ENCODE data around the gene PRDM4. TPM values are rescaled to one million over a fixed set of nuclear protein-coding genes. Genes with fewer than 3 reads are reported as not detected.

Gene PRDM4
- 25.5 and 26.9 TPM in 2 replicates for total RNA-seq

DNA sequence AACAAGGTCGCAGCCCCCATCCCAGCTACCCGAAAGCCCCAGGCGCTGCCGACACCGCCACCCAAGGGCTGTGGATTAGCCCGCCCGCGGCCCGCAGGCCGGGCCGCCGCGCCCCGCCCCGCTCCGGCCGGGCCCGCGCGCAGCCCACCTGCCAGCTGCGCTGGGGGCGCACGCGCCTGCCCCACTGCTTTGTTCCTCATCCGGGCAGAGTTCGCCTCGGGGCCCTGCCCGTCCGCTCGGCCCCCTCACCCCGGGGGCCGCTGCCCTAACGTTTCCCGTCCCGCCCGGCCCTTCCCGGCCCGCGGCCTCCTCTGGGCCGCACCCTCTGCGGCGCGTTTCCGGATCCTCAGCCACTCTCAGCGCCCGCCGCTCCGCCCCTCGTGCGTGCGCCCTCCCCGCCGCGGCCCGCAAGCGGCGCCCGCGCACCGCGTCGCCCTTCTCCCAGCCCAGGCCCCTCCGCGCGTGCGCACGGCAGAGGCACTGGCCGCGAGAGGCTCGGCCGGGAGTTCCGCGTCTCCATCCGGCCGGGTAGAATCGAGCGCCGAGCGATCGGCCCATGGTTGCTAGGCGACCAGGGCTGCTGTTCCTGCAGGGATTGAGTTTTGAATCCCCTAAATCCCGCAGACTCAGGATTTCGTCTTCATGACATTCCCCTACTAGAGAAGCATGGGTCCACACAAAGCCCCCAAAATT, at the start of gene PRDM4:
Gene PRDM4, minus strand, starts transcription at position 329 of the 693 bp plus-strand sequence. CDS start 622 bp downstream, outside the sequence.

DNA sequence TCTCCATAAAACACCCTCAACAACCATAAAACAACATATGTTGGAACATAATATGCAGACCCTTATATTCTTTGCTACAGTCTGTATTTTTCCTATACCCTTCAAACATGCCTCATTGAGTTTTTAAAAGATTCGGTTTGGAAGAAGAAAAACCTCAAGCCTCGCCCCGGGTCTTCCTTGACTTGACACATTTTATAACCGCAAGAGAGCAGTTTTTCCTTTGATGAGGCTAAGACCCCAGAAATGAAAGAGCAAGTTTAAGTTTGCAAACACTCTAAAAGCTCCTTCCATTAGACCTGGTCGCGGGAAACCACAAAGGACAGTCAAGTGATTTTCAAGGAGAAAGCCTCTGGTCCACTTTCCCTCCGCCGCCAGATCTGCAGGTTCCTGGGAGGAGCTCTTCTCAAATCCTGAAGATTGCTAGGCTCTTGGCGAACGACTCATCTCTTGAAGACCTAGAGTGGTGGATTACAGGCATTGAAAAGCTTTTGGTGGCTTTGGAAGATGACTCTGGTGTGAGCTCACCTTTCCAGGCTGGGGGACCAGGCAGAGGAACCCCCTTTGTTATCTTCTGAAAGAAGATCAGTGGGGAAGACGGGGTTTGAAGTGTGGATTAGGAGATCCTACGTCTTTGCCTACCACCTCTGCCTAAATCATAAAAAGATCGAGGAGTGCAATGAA, 13.6 kb upstream of the PRDM4 start, which contains the start of gene ASCL4:
Gene ASCL4, plus strand, starts transcription at position 356 of the 681 bp plus-strand sequence. CDS start 515 bp downstream, outside the sequence.

DNA sequence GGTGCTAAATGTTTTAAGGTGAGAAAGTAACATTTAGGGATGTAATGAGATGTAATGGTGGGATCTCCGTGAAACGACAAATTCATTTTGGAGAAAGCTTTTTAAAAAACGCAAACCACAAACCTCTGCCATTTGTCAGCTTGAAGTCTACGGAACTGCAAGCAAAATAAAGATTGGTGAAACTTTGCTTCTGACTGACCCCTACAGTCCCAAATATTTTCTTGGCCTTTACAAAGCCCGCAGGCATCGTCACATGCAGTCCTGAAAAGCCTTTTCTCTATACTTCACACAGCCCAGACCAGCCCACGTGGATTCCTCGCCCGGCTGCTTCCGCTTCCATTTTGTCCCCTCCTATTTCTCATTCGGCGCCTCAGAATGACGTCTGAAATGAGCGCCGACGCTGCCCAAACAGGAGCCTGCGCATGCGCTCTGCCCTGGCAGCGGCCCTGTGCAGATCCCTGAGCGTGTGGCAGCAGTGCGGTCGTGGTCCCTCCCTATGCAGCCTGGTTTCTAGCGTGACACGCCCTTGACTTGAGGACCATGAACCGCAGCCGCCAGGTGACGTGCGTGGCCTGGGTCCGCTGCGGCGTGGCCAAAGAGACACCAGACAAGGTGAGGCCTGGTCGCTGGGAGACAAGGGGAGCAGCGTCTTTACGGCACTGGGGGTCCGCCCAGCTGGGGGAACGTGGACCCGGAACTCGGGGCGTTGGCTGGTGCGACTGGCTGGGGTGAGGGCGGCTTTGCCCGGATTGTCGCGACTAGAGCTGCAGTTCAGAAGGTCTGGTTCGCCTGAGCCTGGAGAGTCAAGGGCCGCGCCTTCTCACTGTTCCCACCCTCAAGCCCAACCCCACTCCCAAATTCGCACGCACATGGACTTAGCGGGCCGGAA, 75.3 kb downstream of the PRDM4 start, which contains the start of gene PWP1:
Gene PWP1, plus strand, starts transcription at position 440 of the 889 bp plus-strand sequence. Its CDS starts 101 bp downstream, at position 541.

Other genes with a start within 250 kb of the PRDM4 start
- 110 and 130 TPM in 2 replicates for gene PWP1, start 75.3 kb downstream of the PRDM4 start, total RNA-seq
- not detected in 2 replicates for gene ASCL4, start 13.6 kb upstream of the PRDM4 start, total RNA-seq